Activated T-cell treated with anti-CD3 and anti-CD28 coated beads, Interleukin-2, amount 50 U/mL, for 1 hour (primary cell): ENCODE data around the gene CCND2.

ENCODE experiments used
- DNase-seq: peaks from one replicate; pipeline ENCODE4 v3.0.0-alpha.2; 2020

The CCND2 gene

GRCh38 chr12:4277857-4278256 is 4.3 kb downstream of the CCND2 start:
- DNase-seq = no peak

- DNase-seq = no peak
Measured at GRCh38 chr12:4278329-4279197, 5.0 kb downstream of the CCND2 start.

GRCh38 chr12:4279198-4279690 is 5.7 kb downstream of the CCND2 start:
- no peak for DNase-seq

- no peak for DNase-seq
Measured at GRCh38 chr12:4280351-4281163, 7.0 kb downstream of the CCND2 start.

GRCh38 chr12:4281173-4281654 is 7.7 kb downstream of the CCND2 start:
- DNase-seq = no peak

- DNase-seq = no peak
Measured at GRCh38 chr12:4282103-4282891, 8.7 kb downstream of the CCND2 start.

- DNase-seq = no peak
Measured at GRCh38 chr12:4282892-4283511, 9.4 kb downstream of the CCND2 start.

- DNase-seq = no peak
Measured at GRCh38 chr12:4283512-4284255, 10.1 kb downstream of the CCND2 start.

- no peak for DNase-seq
Measured at GRCh38 chr12:4284306-4284705, 10.7 kb downstream of the CCND2 start.

GRCh38 chr12:4285070-4285469 is 11.5 kb downstream of the CCND2 start:
- no peak for DNase-seq

- no peak for DNase-seq
Measured at GRCh38 chr12:4286228-4286627, 12.7 kb downstream of the CCND2 start.

- no peak for DNase-seq
Measured at GRCh38 chr12:4286771-4287317, 13.3 kb downstream of the CCND2 start.

- DNase-seq = no peak
Measured at GRCh38 chr12:4287325-4288211, 14.0 kb downstream of the CCND2 start.

GRCh38 chr12:4288296-4289131 is 15.0 kb downstream of the CCND2 start:
- no peak for DNase-seq

- DNase-seq = no peak
Measured at GRCh38 chr12:4289231-4289878, 15.8 kb downstream of the CCND2 start.

GRCh38 chr12:4289998-4290790 is 16.6 kb downstream of the CCND2 start:
- DNase-seq = no peak

- no peak for DNase-seq
Measured at GRCh38 chr12:4292341-4293073, 18.9 kb downstream of the CCND2 start.
